ENCODE data around the gene TRIO. TPM values are rescaled to one million over a fixed set of nuclear protein-coding genes. Genes with fewer than 3 reads are reported as not detected.

The TRIO gene
- total and polyA plus RNA-seq, 2 donors (not counting 1 experiment from before 2014, with no cell fraction given) = 134 to 281 TPM

- no peak overlapping the region for H3K9ac ChIP-seq (ENCODE audit: insufficient read depth, low read length)
- no peak overlapping the region for H2AFZ ChIP-seq (ENCODE audit: low read length)
- H4K20me1 ChIP-seq (ENCODE audit: control insufficient read depth, extremely low read depth, insufficient read depth, low read length) = no peaks in the 10 kb centered on the region
- H3K4me1 ChIP-seq (ENCODE audit: control insufficient read depth, extremely low read depth, insufficient read depth, low read length) = peaks cover 40% of the 10 kb centered on the region
- no peaks in the 10 kb centered on the region for H3K9me3 ChIP-seq (ENCODE audit: control insufficient read depth, insufficient read depth, low read depth, low read length)
- H3K79me2 ChIP-seq (ENCODE audit: control insufficient read depth, insufficient read depth, low read length) = peaks cover 52% of the 10 kb centered on the region
- no peak overlapping the region for H3K4me2 ChIP-seq (ENCODE audit: extremely low read depth, insufficient read depth, low read length)
- no peak overlapping the region for H3K4me3 ChIP-seq (replicated peaks in 1 of 4; ENCODE audit: control extremely low read depth in 1 of 4, insufficient read depth in 1 of 4, low read depth in 3 of 4, low read length in 4 of 4)
- TF ChIP-seq EZH2 (IDR thresholded peaks at IDR 0.05; ENCODE audit: low read length, missing control alignments) (no peak), CTCF (conservative IDR thresholded peaks at IDR 0.05 in 1 of 2, IDR thresholded peaks at IDR 0.05 in 1 of 2; ENCODE audit: low read depth in 1 of 2, low read length in 2 of 2) (no peak)
- no peak for DNase-seq (ENCODE audit: low read depth in 2 of 2)
- peak overlapping the region; percentile 55 for H3K27ac ChIP-seq (ENCODE audit: insufficient read depth, low read length)
- H3K27me3 ChIP-seq (ENCODE audit: control insufficient read depth, insufficient read depth, low read length) = no peaks in the 10 kb centered on the region
- peaks cover 13% of the 10 kb centered on the region for H3K36me3 ChIP-seq (ENCODE audit: control insufficient read depth, insufficient read depth, low read length)
Observed at GRCh38 chr5:14451871-14452270, 308.7 kb downstream of the TRIO start.

- H3K4me1 ChIP-seq (ENCODE audit: control insufficient read depth, extremely low read depth, insufficient read depth, low read length) = peaks cover 38% of the 10 kb centered on the region
- no peaks in the 10 kb centered on the region for H4K20me1 ChIP-seq (ENCODE audit: control insufficient read depth, extremely low read depth, insufficient read depth, low read length)
- no peak overlapping the region for H3K4me2 ChIP-seq (ENCODE audit: extremely low read depth, insufficient read depth, low read length)
- peak; percentile 54 to 69 for DNase-seq (ENCODE audit: low read depth in 2 of 2)
- H3K36me3 ChIP-seq (ENCODE audit: control insufficient read depth, insufficient read depth, low read length) = peaks cover 15% of the 10 kb centered on the region
- H3K79me2 ChIP-seq (ENCODE audit: control insufficient read depth, insufficient read depth, low read length) = peaks cover 52% of the 10 kb centered on the region
- no peaks in the 10 kb centered on the region for H3K27me3 ChIP-seq (ENCODE audit: control insufficient read depth, insufficient read depth, low read length)
- no peaks in the 10 kb centered on the region for H3K9me3 ChIP-seq (ENCODE audit: control insufficient read depth, insufficient read depth, low read depth, low read length)
- no peak overlapping the region for H2AFZ ChIP-seq (ENCODE audit: low read length)
- TF ChIP-seq EZH2 (IDR thresholded peaks at IDR 0.05; ENCODE audit: low read length, missing control alignments) (no peak), CTCF (conservative IDR thresholded peaks at IDR 0.05 in 1 of 2, IDR thresholded peaks at IDR 0.05 in 1 of 2; ENCODE audit: low read depth in 1 of 2, low read length in 2 of 2) (no peak)
- no peak overlapping the region for H3K9ac ChIP-seq (ENCODE audit: insufficient read depth, low read length)
- H3K4me3 ChIP-seq (replicated peaks in 1 of 4; ENCODE audit: control extremely low read depth in 1 of 4, insufficient read depth in 1 of 4, low read depth in 3 of 4, low read length in 4 of 4) = no peak overlapping the region
- peak overlapping the region; percentile 55 for H3K27ac ChIP-seq (ENCODE audit: insufficient read depth, low read length)
Observed at GRCh38 chr5:14452685-14453454, 309.7 kb downstream of the TRIO start.

GRCh38 chr5:14453481-14453880 lies 310.3 kb downstream of the TRIO start:
- peaks cover 18% of the 10 kb centered on the region for H3K36me3 ChIP-seq (ENCODE audit: control insufficient read depth, insufficient read depth, low read length)
- peaks cover 54% of the 10 kb centered on the region for H3K79me2 ChIP-seq (ENCODE audit: control insufficient read depth, insufficient read depth, low read length)
- peak in 1 of 2 donors; percentile 45 for DNase-seq (ENCODE audit: low read depth in 2 of 2)
- H3K9me3 ChIP-seq (ENCODE audit: control insufficient read depth, insufficient read depth, low read depth, low read length) = no peaks in the 10 kb centered on the region
- H4K20me1 ChIP-seq (ENCODE audit: control insufficient read depth, extremely low read depth, insufficient read depth, low read length) = no peaks in the 10 kb centered on the region
- no peak overlapping the region for H3K4me3 ChIP-seq (replicated peaks in 1 of 4; ENCODE audit: control extremely low read depth in 1 of 4, insufficient read depth in 1 of 4, low read depth in 3 of 4, low read length in 4 of 4)
- H2AFZ ChIP-seq (ENCODE audit: low read length) = no peak overlapping the region
- peaks cover 34% of the 10 kb centered on the region for H3K4me1 ChIP-seq (ENCODE audit: control insufficient read depth, extremely low read depth, insufficient read depth, low read length)
- no peak overlapping the region for H3K9ac ChIP-seq (ENCODE audit: insufficient read depth, low read length)
- TF ChIP-seq EZH2 (IDR thresholded peaks at IDR 0.05; ENCODE audit: low read length, missing control alignments) = no peak
- TF ChIP-seq CTCF (conservative IDR thresholded peaks at IDR 0.05 in 1 of 2, IDR thresholded peaks at IDR 0.05 in 1 of 2; ENCODE audit: low read depth in 1 of 2, low read length in 2 of 2) = no peak
- H3K27me3 ChIP-seq (ENCODE audit: control insufficient read depth, insufficient read depth, low read length) = no peaks in the 10 kb centered on the region
- peak overlapping the region; percentile 55 for H3K27ac ChIP-seq (ENCODE audit: insufficient read depth, low read length)
- no peak overlapping the region for H3K4me2 ChIP-seq (ENCODE audit: extremely low read depth, insufficient read depth, low read length)
